Measurements from ENCODE around the gene NAA25.

The NAA25 gene
- 70.9 to 75.1 reads per million in 2 donors for total RNA-seq

DNA sequence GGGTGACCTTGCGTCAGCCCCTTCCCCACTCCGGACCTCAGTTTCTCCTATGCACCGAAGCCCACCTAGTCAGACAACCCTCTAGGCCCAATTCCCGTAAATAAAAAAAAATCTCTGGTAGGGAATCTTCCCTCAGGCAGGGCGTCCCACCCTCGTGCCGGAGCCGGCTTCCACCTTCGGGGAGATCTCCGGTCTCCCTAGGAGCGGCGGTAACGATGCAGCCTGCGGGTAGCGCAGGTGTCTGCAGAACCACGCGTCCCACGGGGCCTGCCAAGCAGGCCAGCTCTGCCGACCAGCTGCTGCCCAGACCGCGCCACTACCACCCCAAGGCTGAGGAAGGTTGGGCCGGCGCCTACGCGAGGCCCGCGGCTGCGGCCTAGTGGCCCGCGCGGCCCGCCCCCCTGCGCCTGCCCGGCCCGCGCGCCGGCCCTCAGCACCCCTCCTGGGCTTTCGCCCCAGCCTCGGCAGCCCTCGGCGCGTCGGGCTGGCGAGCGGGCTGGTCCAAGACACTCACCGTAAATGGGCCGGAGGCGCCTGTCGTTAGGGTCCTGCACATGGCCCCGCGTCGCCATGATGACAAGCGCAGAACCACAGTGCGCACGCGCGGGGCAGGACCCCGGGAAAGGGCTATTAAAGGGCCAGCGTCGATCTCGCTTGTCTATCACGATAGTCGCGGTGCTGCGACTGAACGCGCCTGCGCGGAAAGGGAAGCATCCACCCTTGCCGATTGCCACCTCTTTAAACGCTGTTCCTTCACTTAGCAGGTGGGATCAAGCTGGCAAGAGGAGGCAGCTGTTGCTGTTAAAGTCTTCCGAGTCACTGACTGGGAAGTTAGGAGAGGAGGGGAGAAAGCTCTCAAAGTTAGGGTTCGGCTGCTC, at the start of gene NAA25:
NAA25 (minus strand) TSS at position 582 of the 878 bp plus-strand sequence; CDS start at position 572, 10 bp downstream.
- DNase-seq, result peak; percentile 72

GRCh38 chr12:112153893-112154219, 45.3 kb upstream of the NAA25 start:
- DNase-seq, result no peak

DNA sequence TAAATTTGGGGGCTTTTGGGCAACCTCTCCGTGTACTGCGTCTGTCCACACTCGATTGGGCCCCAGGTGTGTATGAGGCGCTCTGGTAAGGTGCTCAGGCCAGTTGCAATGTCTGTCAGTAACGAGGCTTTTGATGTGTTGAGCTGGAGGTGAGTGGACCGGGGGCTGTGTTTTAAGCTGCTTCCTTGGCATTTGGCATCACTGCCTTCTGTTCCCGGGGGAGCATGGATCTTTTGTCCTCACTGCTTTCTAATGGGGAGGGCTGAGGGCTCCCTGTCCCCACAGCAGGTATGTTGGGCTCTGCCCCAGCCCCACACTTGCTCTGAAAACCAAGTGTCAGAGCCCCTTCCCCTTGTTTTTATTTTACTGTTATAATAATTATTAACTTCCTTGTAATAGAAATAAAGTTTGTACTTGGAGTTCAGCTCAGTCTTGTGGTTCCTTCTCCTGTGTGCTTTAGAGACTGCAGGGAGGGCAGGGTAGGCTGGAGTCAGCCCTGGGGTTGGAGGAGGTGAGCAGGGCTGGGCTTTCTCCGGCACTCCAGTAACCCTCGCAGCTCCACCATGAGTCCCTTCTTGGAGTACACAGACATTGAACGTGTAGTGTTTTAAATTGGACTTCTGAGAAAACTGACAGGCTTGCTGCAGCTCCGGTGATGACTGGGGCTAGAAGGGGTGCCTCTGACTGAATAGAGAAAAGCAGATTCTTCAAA, 44.8 kb upstream of the NAA25 start:
- no peak for DNase-seq

GRCh38 chr12:112151766-112152541, 43.4 kb upstream of the NAA25 start:
- no peak for DNase-seq

DNA sequence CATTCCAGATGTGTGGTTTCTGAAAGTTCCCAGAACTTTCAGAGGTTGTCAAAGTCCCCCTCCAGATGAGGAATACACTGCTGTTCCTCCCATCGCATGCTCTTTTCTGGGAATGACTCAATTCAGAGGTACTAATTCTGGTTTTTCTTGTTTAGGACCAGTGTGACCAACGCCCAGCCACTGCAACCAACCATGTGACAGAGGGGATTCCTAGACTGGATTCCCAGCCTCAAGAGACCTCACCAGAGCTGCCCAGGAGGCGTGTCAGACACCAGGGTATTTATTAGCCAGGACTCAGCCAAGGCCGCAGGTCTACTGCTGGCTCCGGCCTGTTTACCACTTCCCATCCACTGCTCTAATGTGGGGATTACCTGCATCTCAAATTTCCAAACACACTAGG, 41.0 kb upstream of the NAA25 start:
- DNase-seq, result no peak

DNA sequence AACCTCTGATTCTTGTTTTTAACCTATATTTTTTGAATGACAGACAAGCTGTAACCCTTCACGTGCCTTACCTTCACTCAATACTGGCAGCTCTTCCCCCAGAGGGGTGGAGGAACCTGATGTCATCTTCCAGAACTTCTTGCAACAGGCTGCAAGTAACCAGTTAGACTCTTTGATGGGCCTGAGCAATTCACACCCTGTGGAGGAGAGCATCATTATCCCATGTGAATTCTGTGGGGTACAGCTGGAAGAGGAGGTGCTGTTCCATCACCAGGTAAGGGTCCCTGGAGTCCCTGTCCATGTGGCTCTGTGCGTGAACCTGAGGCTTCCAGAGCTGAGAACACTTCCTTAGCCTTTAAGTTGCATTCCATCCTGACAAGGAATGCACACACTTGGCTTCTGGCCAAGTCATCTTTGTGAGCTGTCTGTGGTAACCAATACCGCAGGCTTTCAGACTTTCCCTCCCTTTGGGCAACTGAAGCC, 39.5 kb upstream of the NAA25 start:
- no peak for DNase-seq

DNA sequence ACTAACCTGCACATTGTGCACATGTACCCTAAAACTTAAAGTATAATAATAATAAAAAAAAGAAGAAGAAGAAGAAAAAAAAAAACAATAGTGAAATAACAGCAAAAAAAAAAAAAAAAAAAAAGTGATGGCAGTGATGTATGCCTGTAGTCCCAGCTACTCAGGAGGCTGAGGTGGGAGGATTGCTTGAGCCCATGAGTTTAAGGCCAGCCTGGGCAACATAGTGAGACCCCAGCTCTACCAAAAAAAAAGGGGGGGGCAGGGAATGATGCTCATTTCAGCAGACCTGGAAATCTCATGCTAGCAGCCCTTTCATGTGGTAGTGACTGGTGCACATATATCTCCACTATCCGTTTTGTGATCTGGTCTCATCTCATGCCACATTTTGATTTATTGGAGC, 37.5 kb upstream of the NAA25 start:
- no peak for DNase-seq

DNA sequence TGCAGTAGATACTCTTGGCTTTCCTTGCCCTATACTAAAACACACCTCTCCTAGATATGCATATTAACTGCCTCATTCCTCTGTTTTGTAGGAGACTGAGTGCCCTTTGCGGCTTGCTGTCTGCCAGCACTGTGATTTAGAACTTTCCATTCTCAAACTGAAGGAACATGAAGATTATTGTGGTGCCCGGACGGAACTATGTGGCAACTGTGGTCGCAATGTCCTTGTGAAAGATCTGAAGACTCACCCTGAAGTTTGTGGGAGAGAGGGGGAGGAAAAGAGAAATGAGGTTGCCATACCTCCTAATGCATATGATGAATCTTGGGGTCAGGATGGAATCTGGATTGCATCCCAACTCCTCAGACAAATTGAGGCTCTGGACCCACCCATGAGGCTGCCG, 32.1 kb upstream of the NAA25 start:
- no peak for DNase-seq

DNA sequence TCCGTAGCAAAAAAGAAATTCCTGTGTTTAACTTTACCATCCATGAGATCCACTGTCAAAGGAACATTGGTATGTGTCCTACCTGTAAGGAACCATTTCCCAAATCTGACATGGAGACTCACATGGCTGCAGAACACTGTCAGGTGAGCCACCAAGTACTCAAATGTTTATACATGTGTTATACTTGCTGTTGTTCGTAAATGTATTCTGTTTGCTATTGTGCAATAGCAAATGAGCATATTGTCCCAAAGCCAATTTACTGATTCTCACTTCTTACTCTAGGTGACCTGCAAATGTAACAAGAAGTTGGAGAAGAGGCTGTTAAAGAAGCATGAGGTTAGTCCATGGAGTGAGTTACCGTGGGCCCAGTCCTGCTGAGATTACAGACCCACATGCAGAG, 26.1 kb upstream of the NAA25 start:
- no peak for DNase-seq

- no peak for DNase-seq
Observed at GRCh38 chr12:112133418-112133817, 24.8 kb upstream of the NAA25 start.

- DNase-seq, result no peak
Observed at GRCh38 chr12:112131686-112132085, 23.1 kb upstream of the NAA25 start.

DNA sequence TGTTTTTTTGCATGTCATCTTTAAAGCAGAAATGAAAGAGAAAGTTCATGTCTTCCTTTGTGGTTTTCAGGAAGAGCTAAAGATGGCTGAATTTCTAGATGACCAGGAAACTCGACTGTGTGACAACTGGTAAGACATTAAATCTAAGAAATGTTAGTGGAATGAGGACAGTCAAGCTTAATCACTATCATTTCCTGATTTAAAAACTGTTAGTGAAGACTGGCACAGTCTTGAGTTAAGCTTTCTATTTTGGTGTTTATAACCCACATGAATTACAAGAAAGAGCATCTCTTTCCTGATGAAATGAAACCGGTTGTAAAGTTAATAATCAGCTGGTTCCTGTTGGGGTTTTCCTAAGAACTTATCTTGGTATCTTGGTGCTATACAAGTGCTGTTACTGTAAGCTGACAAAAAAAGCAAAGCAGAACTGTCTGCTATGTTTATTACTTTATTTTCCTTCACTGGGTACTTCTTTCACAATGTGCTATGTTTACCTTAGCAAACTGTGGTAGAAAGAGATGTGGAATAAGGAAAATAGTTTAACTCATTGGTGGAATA, 21.9 kb upstream of the NAA25 start:
- DNase-seq, result no peak

DNA sequence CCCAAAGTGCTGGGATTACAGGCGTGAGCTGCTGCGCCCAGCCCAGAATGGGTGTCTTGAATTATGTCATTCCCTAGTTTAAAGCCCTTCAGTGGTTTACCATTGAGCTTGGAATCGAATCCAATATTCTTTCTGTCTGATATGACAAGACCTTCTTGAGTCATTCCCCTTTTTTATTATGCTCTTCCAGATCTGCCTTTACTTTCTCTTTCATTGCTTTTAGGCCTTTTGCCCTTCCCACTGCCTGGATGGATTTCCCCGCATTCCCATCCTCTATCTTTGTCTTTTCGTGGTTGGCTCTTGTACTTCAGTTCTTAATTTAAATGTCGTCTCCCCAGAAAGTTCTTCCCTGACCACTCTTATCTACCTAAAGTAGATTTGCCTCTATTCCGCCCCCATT, 18.3 kb upstream of the NAA25 start:
- DNase-seq, result no peak

- DNase-seq, result no peak
Observed at GRCh38 chr12:112126000-112126438, 17.4 kb upstream of the NAA25 start.

DNA sequence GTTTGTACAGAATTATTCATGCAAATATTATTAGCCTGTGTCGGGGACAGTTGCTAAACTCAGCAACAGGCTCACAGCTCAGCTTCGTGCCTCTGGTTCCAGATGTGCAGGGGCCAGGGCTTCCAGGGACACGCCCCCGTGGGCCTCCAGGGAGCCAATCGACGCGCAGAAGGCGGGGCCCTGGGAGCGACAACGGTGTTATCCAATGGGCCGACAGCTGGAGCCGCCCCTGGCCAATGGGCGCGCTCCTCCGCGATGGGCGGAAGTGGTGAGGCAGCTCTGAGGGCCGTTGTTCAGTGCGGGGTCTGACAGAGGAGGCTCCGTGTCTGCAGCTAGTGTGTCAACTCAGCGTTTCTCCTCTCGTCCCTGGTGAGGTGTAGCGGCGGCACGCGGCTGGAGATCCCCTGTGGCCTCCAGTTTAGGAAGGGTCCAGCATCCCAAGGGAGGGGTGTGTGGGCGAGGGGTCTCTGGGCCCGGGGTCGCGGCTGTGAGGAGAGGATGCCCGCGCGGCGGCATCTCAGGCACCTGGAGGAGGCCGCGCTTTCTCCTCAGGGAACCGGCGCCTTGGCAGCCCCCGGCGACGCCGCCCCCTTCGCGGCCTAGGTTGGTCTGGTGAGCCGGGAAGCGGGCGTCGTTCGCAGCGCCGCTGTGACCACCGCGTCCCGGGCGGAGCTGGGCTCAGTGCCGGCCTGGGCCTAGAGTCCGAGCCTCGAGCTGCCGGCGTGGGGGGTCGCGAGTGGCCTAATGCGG, 16.8 kb upstream of the NAA25 start, which contains the start of gene TRAFD1:
TRAFD1 (plus strand) TSS at position 311 of the 750 bp plus-strand sequence. CDS start 4,963 bp downstream, outside the sequence.
- peak; percentile 94 for DNase-seq

GRCh38 chr12:112124918-112125249, 16.3 kb upstream of the NAA25 start:
- DNase-seq, result no peak

- DNase-seq, result no peak
Observed at GRCh38 chr12:112122823-112123690, 14.5 kb upstream of the NAA25 start.

GRCh38 chr12:112121780-112122565, 13.4 kb upstream of the NAA25 start:
- DNase-seq, result no peak

- no peak for DNase-seq
Observed at GRCh38 chr12:112117685-112118084, 9.1 kb upstream of the NAA25 start.

Data from activated gamma-delta T cell (primary cell).